Measurements from ENCODE around the gene TBX18.

TBX18 gene

DNA sequence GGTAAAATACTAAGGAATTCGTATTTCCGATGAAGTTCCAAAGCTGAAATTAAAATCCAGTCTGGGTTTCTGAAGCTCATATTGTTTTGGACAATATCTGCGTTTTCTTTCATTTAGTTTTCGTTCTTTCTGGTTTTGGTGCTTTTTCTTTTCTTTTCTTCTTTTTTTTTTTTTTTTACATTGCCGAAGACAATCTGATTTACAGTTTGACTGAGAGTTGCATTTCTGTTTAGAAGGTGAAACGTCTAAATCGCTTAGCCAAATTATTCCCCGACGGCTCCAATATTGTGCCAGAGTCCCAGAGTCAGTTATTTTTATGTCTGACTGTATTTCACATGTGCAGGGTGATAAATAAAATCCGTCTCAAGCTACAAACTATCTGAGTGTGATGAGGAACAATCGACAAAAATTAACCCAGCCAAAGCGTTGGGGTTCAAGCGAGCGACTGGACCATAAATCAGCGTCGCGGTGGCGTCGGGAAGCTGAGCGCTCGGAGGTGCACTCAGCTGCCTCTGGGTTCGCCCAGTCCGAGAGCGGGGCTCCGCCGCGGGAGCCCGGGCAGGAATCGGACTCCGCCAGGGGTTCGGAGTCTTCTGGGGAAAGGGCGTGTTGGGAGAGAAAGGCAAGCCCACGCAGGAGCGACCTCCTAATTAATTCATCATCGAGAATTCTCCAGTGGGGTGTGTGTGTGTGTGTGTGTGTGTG, 8.2 kb upstream of the TBX18 start:
- DNase-seq: no peak

GRCh38 chr6:84771756-84772356, 7.5 kb upstream of the TBX18 start:
- no peak for DNase-seq

DNA sequence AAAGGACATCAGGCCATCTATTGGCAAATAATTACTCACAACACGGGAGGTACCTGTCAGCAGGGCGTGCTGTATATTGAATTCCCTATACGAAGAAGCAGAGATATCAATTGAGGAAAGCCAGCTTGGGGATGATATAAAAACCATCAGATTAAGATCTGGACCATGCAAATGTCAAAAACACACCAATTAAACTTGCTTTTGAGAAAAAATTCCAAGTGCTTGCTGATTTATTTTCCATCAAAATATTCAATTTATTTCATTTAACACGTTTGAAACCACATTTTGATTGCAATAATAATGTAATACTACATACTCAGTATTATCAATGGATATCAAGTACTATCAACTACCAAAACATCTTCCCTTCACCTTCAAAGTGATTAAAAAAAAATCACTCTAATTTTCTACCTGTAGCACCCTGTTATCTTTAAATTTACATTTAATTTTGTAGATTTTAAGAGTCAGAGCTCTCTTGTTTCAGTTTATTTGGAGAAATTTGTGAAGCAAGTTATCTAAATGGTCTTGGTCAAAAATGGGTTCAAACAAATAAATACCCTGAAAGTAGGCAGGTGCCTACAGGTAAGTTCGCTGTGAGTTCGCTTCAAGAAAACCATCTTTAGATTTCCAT, 6.8 kb upstream of the TBX18 start:
- DNase-seq: no peak

DNA sequence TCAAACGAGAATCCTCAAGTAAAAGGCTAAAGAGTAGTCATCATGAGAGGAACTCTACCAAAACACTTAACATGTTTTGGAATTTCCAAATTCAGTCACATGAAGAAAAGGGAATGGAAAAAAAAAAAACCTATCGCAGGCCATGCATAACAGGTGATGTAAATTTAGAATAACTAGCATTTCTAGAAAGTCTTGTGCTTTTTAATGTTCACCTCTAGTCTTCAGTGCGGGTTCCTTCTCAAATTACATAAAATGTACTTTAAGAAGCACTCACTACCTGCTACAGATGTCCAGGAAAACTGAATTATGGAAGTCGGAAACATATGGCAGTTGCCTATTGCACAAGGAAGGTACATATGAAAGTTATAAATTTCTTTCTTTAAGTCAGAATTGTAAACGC, 6.1 kb upstream of the TBX18 start:
- DNase-seq: no peak

- DNase-seq: no peak
Measured at GRCh38 chr6:84769306-84769705, 4.9 kb upstream of the TBX18 start.

- no peak for DNase-seq
Measured at GRCh38 chr6:84768442-84769174, 4.2 kb upstream of the TBX18 start.

DNA sequence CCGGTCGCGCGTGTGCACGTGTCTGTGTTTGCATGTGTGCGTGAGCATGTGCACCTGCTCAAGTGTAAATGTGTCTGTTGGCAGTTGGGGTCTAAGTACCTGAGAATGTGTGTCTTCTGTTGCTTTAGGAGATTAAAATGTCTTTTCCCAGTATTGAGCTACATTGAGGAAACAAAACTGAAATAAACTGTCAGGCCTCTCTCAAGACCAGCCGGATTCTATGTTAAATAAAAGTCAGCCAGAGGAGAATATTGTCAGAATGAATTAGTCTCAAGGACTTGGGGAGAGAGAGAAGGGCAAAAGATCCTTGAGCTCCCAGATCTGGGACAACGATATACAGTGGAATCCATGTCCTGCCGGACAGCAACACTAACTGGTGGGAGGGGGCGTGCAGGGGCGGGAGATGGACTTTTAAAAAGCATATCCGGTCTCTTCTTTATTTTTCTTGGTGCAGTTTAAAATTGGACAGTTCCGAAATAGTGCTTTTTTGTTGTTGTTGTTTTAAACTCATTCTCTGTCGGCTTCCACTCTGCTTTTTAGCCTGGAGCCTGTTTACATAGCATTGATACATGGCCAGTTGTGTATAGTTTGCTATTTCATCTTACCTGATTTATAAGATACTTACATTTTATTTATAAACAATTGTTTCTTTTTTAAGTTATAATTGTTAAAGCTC, 3.3 kb upstream of the TBX18 start:
- DNase-seq: no peak

GRCh38 chr6:84766799-84767525, 2.6 kb upstream of the TBX18 start:
- no peak for DNase-seq

GRCh38 chr6:84766118-84766798, 1.9 kb upstream of the TBX18 start:
- DNase-seq: no peak

DNA sequence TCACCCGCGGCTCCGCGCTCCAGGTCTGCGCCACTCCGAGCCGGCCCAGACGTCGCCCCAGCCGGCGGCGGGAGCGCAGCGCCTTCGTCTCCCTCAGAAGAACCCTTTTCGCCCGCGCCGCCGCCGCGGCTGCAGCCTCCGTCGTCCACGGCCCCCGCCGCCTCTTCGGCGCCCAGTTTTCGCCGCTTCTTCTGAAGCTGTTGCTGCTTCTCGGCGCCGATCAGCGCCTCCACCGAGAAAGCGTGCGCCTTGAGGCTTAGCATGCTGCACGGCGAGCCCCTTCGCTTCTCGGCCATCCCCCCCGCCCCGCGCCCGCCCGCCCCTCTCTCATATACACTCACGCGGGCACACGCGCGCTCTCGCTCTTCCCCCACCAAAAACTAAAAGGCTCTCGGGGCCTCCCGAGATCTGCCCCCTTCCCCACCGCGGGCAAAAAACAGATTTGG, 489 bp downstream of the TBX18 start:
- no peak for DNase-seq

GRCh38 chr6:84763003-84763885, 1.2 kb downstream of the TBX18 start:
- DNase-seq: no peak

- no peak for DNase-seq
Measured at GRCh38 chr6:84762220-84763002, 2.0 kb downstream of the TBX18 start.

DNA sequence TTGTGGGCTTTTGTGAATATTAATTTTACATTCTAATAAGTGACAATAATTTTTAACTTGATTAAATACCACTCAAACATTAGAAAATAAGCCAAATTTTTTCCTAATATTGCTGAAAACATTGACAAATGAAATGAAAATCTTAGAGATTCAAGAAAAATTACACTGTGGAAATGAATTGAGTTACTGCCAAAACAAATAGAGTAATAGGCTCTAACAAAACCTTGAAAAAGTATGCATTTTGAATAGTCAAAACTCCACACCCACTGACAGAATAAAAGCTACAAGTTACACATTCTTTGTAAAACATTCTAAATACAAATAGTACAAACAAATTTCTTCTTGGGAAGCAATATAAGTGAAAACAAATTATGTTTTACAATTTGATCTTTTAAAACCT, 5.9 kb downstream of the TBX18 start:
- DNase-seq: no peak

DNA sequence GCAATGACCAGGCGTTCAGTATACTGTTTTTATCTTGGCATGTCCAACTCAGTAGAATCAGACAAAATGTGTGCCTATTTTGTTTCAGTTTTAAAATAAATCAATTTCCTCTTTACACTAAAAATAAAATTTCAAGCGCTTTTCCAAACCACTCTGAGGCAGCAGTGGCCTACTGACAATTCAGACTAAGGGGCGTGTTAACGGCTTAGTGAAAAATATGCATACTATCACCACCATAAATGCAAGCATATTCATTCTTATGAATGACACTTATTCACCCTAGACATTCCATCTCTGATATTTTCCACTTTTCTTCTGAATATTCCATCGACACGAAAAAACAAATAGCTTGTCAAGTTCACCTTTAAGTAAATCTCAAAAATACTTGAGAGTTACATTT, 7.5 kb downstream of the TBX18 start:
- DNase-seq: no peak

GRCh38 chr6:84756466-84756865, 7.9 kb downstream of the TBX18 start:
- DNase-seq: no peak

DNA sequence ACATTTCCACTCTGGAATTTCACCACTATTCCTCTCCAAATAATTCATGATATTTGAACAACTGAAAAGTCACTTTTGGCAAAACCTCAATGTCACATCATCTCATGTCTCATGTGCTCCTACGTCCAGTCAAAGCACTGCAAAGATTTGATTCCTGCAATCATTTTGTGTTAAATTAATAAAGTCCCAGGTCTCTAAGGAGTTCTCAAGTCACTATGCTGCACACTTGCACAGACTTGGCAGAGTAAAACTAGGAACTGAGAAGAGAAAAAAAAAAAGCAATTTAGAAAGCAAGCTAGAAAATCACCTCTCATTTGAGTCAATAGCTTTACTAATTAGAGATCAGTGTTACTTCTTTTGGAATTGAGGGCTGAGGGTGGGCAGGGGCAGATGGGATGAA, 11.2 kb downstream of the TBX18 start:
- no peak for DNase-seq

DNA sequence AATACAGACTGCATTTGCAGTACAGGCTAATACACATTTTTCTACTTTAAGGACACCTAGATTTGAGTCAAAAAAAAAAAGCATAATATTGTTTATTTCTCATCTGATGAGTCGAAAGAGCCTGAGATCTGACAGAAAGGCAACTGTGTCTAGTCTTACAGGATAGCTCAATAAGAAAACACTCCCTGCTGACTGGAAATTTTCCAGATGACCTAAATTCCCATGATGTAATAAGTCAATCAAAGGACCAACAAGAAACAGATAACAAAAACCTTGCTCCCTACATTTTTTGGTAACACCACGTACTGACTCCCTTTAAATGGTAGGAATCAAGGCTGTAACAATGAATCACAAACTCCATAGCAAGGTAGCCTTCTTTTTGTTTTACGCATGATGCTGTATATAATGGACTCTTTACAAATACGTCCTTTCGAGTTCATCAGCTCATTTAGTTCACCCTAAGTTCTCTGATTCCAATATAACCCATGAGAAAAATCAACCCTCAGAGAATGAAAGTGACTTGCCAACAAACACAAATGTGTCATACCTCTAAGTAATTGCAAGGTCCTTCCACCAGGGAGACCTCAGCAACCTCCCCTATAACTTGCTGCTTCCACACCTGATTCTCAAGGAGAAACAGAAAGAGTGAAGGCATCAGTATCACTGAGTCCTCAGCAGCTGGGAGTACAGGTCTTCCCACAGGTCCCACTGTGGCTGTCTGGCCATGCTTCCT, 12.1 kb downstream of the TBX18 start:
- no peak for DNase-seq

DNA sequence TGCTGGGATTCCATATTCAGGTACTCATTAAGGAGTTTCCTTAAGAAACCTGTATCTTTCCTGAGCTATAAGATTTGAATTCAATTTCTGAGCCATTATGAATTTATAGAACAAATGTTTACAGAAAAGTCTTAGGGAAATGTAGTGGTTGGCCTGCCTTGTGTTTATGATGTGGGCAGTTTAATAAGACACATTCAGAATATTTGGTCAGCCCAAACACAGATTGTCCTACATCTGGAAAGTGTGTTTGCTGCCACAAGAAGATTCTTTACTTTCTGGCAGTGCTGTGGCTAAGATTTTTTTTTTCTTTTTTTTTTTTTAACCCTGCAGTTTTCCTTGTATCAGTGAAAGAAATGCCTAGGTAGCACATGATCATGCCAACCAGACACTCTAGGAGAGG, 15.2 kb downstream of the TBX18 start:
- DNase-seq: no peak

DNA sequence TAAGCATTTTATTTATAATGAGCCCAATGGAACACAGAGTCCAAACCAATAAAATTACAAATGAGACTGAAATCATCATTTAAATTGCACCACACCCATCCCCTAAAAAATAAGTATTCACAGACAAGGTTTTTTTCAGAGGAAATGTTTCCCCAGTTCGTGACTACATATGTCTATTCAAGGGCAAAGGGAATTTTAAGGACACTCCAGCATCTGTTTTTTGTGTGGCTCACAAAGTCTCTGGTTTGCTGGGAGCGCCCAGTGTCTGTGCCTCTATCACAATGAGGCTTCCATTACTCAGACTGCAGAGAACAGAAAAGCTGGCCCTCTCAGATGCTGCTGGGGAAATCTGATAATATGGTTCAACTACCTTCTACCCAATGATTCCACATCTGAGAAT, 16.0 kb downstream of the TBX18 start:
- DNase-seq: no peak

All from activated gamma-delta T cell treated with Interleukin-2 at 50 U/mL for 16 hours (primary cell).